GM10266 (cell line): Measurements from ENCODE around the gene KIAA1217.

ENCODE experiments used
- DNase-seq: peaks from one replicate; pipeline ENCODE4 v3.0.0; 2012; ENCODE audit errors: extremely low spot score
- CTCF ChIP-seq: IDR thresholded peaks from 2 replicates; pipeline ENCODE4 v1.5.1; 2012; ENCODE audit warnings: mild to moderate bottlenecking, low read depth; ENCODE audit not compliant: control insufficient read depth, insufficient read depth; ENCODE audit errors: missing control alignments

Gene KIAA1217

GRCh38 chr10:24307116-24307515 lies 98.2 kb downstream of the KIAA1217 start:
- no peak for DNase-seq

DNA sequence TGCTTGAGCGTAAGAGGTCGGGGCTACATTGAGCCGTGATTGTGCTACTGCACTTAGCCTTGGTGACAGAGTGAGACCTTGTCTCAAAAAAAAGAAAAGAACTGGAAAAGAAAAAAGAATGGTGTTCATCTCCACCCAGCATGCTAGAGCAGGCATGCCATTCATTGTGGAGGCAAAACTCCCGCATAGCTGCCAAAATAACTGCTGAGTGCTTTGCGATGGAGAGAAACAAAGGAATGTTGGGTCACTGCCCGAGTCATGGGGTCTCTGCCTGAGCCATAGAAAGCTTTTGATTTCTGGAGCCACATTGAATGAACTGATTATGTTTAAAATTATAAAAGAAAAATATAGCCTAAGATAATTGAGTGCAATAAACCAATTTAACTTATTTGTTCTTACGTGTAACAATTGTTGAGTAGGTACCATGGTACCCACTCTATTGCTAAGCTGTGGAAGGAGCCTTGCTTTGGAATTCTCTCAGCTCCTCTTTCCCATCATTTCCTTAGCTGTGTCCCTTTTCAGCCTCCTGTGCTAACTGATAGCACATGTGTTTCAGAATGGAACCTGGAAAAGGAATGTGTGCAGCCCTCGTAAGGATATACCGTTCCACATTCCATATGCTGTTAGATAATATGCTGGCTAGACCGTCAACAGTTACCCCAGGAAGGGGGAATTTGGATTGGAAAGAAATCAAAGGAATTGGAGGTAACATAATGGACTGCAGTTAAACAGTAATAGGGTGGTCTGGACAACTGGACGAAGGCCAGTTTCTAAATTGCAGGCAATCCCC lies 99.0 kb downstream of the KIAA1217 start:
- DNase-seq, result no peak
- TF ChIP-seq CTCF, result no peak

More at GRCh38 chr10:24307116-24307515, 98.2 kb downstream of the KIAA1217 start:
- TF ChIP-seq CTCF, result no peak

DNA sequence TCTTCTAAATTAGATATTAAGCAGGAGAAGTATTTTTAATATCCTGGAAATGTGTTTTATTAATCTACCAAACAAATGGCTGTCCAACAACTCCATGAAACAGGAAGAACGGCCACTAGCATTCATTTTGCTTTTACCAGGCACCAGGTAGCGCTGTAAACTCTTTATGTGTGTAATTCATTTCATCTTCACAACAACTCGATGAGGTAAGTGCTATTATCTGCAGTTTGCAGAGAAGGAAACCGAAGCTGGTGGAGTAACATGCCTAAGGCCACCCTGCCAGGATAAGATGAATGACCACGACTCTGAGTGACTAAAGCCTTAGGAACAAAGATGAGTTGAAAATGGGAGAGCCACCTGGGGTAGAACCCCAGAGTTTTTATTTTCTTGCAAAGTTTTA lies 101.2 kb downstream of the KIAA1217 start:
- DNase-seq, result no peak
- TF ChIP-seq CTCF, result no peak

GRCh38 chr10:24311888-24312287 lies 103.0 kb downstream of the KIAA1217 start:
- TF ChIP-seq CTCF, result no peak
- DNase-seq, result no peak

DNA sequence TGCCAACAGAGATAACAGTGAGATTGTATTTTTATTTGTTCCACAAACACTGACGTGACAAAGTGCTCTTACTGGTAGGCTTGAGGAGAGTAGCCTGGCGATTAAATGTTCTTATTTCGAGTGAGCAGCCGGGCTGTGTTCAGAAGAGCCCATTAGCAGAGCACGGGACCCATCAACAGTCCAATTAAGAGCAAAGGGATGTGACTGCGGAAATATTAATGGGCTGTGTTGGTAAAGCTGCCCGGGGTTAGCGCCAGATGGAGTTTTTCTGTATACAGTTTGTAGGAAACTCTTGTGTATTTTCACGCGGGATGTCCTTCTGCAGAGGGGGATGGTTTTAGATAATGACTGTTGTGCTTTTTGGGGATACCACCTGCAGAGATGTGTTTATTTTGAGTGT lies 104.3 kb downstream of the KIAA1217 start:
- no peak for TF ChIP-seq CTCF
- DNase-seq, result no peak

DNA sequence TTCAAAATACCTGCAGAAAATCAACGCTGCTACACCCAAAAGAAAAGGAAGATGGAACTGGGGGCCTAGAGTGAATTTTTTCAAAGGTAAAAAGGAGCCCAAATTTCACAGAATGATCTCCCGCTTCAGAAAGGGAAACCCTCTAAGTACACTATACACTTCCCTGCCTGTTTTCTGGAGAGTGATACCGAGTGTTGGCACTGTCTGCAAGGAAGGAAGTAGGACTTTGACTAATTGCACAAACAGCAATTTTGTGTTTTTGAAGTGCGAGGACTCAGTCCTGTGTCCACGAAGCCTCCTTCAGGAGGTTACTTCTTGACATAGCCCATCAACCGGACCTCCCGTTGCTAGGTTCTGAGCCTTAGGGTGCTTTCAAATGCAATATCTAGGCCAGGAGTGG lies 106.3 kb downstream of the KIAA1217 start:
- no peak for DNase-seq
- no peak for TF ChIP-seq CTCF

DNA sequence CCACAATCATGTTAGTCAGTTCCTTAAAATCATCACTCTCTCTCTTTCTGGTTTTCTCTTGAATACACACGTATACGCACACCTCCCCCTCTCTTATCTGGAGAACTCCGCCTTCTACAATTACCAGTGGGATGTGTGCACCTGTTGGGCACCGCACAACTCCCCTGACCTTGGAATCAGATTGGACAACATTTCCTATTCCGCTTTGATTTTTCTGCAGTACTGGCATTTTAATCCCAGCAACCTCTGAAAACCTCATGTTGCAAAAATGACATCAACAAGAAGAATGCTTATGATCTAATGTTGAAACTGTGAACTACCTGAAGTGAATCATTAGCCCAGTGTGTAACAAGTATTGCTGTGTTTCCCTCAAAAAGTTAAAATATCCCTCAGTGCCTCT lies 109.6 kb downstream of the KIAA1217 start:
- no peak for TF ChIP-seq CTCF
- DNase-seq, result no peak
